HG02970 (cell line): ENCODE results near the gene ZNF564.
"Not testable (repeated sequence)": the region's sequence is repeated elsewhere in the genome, so short reads cannot be mapped to it uniquely, and the experiment has no call there.

Experiments used
- ATAC-seq: cut with Tn5 transposase; IDR thresholded peaks from one replicate; pipeline ENCODE4 v1.9.1; 2021; ENCODE audit warnings: mild to moderate bottlenecking, moderate library complexity, moderate number of reproducible peaks; ENCODE audit not compliant: unreplicated experiment, low FRiP score

Gene ZNF564

DNA sequence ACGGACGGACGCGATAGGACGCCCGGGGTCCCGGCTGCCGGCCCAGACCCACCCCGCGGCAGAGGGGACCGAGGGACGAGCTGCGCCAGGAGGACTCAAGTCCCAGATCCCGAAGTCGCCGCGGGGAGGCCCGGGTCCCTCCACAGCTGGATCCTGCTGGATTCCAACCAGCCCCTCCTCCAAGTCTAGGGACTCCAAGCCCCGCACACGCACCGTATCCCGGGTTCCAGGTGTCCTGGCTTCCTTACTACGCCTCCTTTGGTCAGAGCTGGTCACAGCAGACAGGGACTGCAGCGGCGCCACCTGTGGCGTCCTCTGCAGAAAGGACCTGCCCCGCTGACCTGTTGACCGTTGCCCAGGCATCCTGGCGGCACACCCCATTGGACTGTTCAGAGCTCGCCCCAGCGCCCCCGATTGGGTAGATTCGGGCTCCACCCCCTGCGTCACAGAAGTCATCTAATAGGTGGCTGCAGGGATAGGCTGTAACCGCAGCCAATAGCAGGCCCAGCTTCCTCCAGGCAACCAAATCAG, 37.7 kb downstream of the ZNF564 start:
- no peak for ATAC-seq

DNA sequence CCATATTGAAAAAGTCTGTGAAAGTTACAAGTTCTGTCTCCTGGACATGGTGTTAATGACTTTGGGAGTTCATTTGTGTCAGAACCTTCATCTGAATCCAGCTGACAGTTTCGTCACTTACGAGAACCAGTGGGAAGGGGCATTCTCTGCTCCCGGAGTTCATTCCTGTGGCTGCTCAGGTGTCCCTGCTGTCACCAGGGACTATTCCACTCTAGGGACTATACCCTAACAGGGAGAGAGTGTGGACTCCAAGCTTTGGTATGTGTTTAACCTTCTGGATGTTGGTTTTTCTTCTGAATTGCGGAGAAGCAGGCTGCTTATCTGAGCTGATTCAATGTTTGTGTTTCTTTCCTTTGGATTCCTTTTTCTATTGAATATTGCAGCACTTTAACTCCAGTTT, 54.2 kb downstream of the ZNF564 start:
- no peak for ATAC-seq

DNA sequence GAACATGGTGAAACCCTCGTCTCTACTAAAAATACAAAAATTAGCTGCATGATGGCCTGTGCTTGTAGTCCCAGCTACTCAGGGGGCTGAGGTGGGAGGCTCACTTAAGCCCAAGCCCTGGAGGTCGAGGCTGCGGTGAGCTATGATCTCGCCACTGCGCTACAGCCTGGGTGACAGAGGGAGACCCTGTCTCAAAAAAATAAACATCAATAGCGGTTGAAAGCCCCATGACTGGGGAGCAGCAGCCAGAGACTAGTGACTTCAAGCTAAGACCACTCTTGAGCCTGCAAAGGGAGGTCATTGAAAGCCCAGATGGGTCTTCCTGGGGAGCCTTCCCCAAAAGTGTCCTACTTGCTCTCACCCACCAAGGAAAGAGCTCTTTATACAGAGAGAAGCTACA, 54.8 kb downstream of the ZNF564 start:
- no peak for ATAC-seq

DNA sequence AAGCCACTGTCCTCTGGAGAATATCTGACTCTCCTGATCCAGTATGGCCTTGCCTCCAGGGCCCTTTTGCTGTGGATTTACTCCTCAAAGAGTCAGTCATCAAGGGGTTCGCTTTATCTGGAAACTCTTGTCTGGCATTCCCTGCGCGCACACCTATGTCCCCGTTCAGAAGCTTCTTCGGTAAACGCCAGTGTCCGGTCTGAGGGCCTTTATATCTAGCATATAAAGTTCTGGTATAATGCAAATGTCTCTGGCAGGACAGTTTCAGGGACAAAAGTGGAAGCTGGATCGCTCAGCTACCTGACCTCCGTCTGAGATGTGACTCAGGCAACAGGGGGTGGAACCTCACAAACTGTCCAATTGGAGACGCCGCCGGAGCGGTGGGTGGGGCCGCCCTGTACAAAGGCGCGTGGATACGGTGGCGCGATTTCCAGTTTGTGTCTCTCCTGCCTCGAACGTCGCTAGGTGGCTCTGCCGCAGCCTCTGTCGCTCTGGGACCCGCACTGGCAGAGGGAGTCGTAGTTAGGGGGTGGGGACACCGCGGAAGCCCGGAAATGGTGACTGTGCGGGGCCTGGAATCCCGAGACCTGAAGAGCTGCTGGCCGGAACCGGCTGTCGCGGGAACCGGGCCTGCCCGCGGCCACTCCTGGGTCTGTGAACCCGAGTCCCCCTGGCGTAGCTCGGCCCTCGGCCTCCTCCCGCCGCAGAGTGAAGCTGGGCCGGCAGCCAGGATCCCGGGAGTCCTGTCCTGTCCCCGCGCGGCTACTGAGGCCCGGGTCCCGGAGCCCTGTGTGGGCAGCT, 56.1 kb downstream of the ZNF564 start:
- ATAC-seq = peak; percentile 84

DNA sequence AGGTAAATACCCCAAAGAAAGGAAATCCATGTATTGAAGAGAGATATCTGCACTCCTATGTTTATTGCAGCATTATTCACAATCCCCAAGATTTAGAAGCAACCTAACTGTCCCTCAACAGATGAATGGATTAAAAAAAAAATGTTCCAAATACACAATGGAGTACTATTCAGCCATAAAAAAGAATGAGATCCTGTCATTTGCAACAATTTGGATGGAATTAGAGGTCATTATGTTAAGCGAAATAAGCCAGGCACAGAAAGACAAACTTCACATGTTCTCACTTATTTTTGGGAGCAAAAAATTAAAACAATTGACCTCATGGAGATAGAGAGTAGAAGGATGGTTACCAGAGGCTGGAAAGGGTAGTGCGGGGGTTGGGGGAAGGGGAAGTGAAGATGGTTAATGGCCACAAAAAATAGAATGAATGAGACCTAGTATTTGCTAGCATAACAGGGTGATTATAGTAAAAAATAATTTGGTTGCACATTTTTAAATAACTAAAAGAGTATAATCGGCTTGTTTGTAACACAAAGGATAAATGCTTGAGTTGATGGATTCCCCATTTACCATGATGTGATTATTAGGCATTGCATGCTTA, 56.9 kb downstream of the ZNF564 start:
- ATAC-seq = no peak

DNA sequence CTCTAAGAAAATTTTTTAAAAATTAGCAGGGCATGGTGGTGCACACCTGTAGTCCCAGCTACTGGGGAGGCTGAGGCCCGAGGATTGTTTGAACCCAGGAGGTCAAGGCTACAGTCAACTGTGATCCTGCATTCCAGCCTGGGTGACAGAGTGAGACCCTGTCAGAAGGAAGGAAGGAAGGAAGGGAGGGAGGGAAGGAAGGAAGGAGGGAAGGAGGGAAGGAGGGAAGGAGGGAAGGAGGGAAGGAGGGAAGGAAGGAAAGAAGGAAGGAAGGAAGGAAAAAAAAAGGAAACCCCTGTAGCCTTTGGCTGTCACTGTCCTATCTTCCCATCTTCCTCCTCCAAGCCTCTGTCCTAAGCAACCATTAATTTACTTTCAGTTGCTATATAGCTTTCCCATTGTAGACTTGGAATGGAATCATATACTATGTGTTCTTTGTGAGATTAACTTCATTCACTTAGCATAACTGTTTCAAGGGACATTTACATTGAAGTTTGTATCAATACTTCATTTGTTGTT, 65.0 kb downstream of the ZNF564 start:
- not testable (repeated sequence) for ATAC-seq

DNA sequence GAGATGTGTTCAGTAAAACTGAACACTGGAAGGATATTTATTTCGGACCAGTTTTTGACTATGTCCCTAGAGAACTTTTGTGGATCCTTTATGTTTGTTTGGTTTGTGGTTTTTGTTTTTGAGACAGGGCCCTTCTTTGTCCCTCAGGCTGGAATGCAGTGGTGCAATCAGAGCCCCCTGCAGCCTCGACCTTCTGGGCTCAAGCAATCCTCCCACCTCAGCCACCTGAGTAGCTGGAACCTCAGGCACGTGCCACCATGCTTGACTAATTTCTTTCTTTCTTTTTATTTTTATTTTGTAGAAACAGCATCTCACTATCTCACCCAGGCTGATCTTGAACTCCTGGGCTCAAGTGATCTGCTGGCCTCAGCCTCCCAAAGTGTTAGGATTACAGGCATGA, 65.7 kb downstream of the ZNF564 start:
- ATAC-seq = no peak

DNA sequence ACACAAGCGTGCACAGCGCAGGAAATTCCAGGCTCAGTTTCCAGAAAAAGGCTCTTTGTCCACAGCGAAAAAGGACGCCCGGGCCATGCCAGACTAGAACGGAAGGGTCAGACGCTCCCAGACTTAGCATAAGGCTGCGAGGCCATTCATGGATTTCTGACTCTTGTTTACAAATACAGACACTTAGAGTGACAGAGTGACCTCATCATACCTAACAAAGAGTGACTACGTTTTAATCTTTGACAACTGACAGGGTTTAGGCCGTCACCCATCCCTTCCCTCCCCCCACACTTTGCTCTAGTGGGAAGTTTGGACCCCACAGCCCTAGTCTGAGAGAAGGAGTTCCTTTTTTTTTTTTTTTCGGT, 66.2 kb downstream of the ZNF564 start:
- no peak for ATAC-seq

DNA sequence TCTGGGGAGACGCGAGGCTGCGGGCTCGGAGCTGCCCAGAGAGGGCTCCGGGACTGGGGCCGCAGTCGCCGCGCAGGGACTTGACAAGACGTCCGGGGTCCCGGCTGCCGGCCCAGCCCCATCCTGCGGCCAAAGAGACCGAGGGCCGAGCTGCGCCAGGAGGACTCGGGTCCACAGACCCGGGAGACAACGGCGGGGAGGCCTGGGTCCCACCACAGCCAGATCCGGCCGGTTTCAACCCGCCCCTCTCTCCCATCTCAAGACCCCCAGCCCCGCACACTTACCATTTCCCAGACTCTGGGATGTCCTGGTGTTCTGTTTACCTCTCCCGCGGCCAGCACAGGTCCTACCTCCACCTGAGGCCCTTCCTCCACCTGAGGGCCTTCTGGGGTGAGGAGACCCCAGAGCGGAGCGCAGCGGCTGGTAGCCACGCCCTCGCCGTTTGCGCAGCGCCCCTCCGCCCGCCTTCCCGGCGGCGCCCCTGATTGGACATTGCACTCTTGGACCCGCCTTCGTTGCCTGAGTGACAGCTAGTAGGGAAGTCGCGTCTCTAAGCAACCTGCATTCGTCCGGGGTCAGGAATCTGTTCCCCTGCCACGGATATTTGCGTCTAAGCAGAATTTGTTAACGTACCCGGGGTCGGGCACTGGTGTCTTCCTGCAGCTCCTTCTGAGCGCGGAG, 66.8 kb downstream of the ZNF564 start, which contains the start of gene ZNF709:
Gene ZNF709, minus strand, starts transcription at position 446 of the 681 bp plus-strand sequence. Its CDS starts 159 bp downstream, at position 287.
- ATAC-seq = no peak

DNA sequence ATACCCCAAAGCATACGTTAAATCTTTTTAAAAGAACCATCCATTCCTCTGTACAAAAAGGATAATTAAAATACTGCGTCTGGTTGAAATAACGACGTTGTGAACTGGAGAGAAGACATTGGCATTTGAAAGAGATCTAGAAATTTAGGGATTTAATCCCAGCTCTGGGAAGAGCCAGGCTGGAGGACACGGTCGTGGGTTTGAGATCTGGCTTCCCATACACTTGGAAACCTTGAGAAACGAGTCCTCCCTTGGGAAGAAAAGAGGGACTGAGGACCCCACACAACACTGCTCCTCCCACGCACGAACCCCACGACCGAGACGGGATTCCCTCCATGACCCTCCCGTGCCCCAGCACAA, 67.3 kb downstream of the ZNF564 start:
- ATAC-seq = no peak

DNA sequence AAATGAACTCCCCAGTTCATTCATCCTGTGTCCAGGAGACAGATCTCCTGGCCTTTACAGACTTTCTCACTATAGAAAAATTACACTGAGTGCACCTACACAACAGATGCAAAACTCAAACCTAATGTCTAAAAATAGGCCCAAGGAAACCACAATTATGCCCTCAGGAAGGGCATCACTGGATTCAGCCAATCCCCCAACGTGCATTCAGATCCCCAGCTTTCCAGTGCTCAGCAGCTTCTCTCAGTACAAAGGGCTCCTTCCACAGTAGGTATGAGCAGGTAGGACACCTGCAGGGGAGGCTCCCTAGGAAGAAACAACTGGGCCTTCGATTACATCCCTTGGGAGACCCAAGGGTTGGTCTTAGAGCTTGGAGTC, 68.8 kb downstream of the ZNF564 start:
- ATAC-seq = no peak

DNA sequence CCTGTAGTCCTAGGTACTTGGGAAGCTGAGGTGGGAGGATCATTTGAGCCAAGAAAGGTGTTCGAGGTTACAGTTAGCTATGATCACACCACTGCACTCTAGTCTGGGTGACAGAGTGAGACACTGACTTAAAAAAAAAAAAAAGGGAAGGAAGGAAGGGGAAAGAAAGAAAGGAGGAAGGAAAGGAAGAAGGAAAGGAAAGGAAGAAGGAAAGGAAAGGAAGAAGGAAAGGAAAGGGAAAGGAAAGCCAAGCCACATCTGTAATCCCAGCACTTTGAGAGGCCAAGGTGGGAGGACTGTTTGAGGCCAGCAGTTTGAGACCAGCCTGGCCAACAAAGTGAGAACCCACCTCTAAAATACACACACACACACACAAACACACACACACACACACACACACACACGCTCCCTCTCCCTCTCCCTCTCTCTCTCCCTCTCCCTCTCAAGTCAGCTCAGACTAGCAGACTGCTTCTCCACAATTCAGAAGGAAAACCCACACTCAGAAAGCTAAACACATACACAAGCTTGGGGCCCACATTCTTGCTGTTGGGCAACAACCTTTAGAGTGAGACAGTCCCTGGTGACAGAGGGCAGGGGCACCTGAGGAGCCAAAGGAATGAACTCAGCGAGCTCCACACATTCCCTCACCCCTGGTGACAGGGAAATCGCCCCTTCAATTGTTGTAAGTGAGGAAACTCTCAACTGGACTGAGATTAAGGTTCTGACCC, 69.3 kb downstream of the ZNF564 start:
- ATAC-seq = no peak

DNA sequence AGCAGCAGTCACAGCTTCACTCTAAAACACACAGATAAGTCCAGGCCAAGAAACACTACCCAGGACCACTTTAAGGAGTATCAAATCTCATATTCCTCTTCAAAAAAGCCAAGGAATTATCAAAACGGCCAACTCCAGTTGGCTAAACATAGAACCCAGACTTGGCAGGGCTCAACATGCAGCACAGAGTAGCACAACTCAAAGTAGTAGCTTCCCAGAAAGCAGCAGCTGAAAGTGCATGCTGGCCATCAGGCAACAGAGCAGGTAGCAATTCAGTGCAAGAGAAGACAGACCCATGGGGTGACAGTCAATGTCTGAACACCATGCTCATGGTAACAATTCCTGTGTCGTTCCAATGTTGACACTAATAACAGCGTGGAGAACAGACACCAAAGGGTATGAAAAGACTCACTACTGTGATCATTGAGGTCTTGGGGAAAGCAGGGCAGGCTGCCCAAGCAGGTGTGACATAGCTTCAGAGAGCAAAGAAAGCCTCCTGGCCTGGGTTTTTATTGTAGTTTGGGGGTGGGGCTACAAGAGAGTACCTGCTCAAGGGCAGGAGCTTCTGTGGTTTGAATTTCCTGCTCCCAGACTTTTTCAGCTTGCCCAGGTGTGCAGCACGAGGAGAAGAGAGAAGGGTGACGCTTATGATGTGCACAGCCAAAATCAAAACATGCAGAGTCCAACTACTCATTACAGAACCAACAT, 72.9 kb downstream of the ZNF564 start:
- ATAC-seq = no peak
